ENCODE data around the gene ABCD3. TPM values are rescaled to one million over a fixed set of nuclear protein-coding genes. Genes with fewer than 3 reads are reported as not detected.

The ABCD3 gene
- total and polyA plus RNA-seq, 5 donors, result 24.4 to 62.0 (median 55.8) TPM

GRCh38 chr1:94501935-94502334 is 83.7 kb downstream of the ABCD3 start:
- peaks cover 2% of the 10 kb centered on the region for H3K4me1 ChIP-seq (ENCODE audit: control insufficient read depth, insufficient read depth, low read length)
- ATAC-seq (peak; percentile 38 to 88), DNase-seq (no peak)
- no peak overlapping the region for H3K4me3 ChIP-seq (ENCODE audit: low read length)
- WGBS, result 80% methylated on average over 4 of the region's 4 CpGs
- H3K27ac ChIP-seq (ENCODE audit: low read length), result no peak overlapping the region
- H3K9me3 ChIP-seq (ENCODE audit: control insufficient read depth, low read length), result no peaks in the 10 kb centered on the region
- intact Hi-C loops (cut with DNase I), result no loop called here
- H3K27me3 ChIP-seq (ENCODE audit: control insufficient read depth, insufficient read depth), result no peaks in the 10 kb centered on the region

- WGBS, result 67% methylated on average over 4 of the region's 4 CpGs
- H3K4me1 ChIP-seq (ENCODE audit: control insufficient read depth, insufficient read depth, low read length), result peaks cover 2% of the 10 kb centered on the region
- ATAC-seq (peak in 1 of 2 donors; percentile 73), DNase-seq (no peak)
- no peak overlapping the region for H3K4me3 ChIP-seq (ENCODE audit: low read length)
- intact Hi-C loops (cut with DNase I), result no loop called here
- H3K27ac ChIP-seq (ENCODE audit: low read length), result no peak overlapping the region
- H3K27me3 ChIP-seq (ENCODE audit: control insufficient read depth, insufficient read depth), result no peaks in the 10 kb centered on the region
- no peaks in the 10 kb centered on the region for H3K9me3 ChIP-seq (ENCODE audit: control insufficient read depth, low read length)
Measured at GRCh38 chr1:94503153-94503552, 85.0 kb downstream of the ABCD3 start.

- peak in 1 of 2 donors; percentile 18 for ATAC-seq
- intact Hi-C loops (cut with DNase I), result no loop called here
- no peaks in the 10 kb centered on the region for H3K9me3 ChIP-seq (ENCODE audit: control insufficient read depth, low read length)
- DNase-seq, result no peak
- WGBS, result 85% methylated on average over 1 of the region's 1 CpG
- H3K27ac ChIP-seq (ENCODE audit: low read length), result no peak overlapping the region
- no peaks in the 10 kb centered on the region for H3K27me3 ChIP-seq (ENCODE audit: control insufficient read depth, insufficient read depth)
- no peak overlapping the region for H3K4me3 ChIP-seq (ENCODE audit: low read length)
- H3K4me1 ChIP-seq (ENCODE audit: control insufficient read depth, insufficient read depth, low read length), result peaks cover 2% of the 10 kb centered on the region
Measured at GRCh38 chr1:94504601-94505000, 86.4 kb downstream of the ABCD3 start.

- H3K27me3 ChIP-seq (ENCODE audit: control insufficient read depth, insufficient read depth), result no peaks in the 10 kb centered on the region
- no peaks in the 10 kb centered on the region for H3K4me1 ChIP-seq (ENCODE audit: control insufficient read depth, insufficient read depth, low read length)
- no peaks in the 10 kb centered on the region for H3K9me3 ChIP-seq (ENCODE audit: control insufficient read depth, low read length)
- DNase-seq (no peak), ATAC-seq (no peak)
- H3K4me3 ChIP-seq (ENCODE audit: low read length), result no peak overlapping the region
- intact Hi-C loops (cut with DNase I), result no loop called here
- no peak overlapping the region for H3K27ac ChIP-seq (ENCODE audit: low read length)
- WGBS, result 99% methylated on average over 2 of the region's 2 CpGs
Measured at GRCh38 chr1:94512816-94513215, 94.6 kb downstream of the ABCD3 start.

- DNase-seq (no peak), ATAC-seq (peak; percentile 39 to 48)
- intact Hi-C loops (cut with DNase I), result no loop called here
- Histone ChIP-seq H3K27me3 (ENCODE audit: control insufficient read depth, insufficient read depth) (no peaks in the 10 kb centered on the region), H3K9me3 (ENCODE audit: control insufficient read depth, low read length) (no peaks in the 10 kb centered on the region), H3K4me1 (ENCODE audit: control insufficient read depth, insufficient read depth, low read length) (no peaks in the 10 kb centered on the region), H3K4me3 (ENCODE audit: low read length) (no peak overlapping the region), H3K27ac (ENCODE audit: low read length) (no peak overlapping the region)
- WGBS, result 67% methylated on average over 2 of the region's 2 CpGs
Measured at GRCh38 chr1:94514095-94514727, 96.0 kb downstream of the ABCD3 start.

- ATAC-seq, result no peak
- H3K27ac ChIP-seq (ENCODE audit: low read length), result no peak overlapping the region
- no peak overlapping the region for H3K4me3 ChIP-seq (ENCODE audit: low read length)
- DNase-seq, result no peak
- H3K9me3 ChIP-seq (ENCODE audit: control insufficient read depth, low read length), result no peaks in the 10 kb centered on the region
- 76% methylated on average over 1 of the region's 1 CpG for WGBS
- intact Hi-C loops (cut with DNase I), result no loop called here
- H3K4me1 ChIP-seq (ENCODE audit: control insufficient read depth, insufficient read depth, low read length), result no peaks in the 10 kb centered on the region
- no peaks in the 10 kb centered on the region for H3K27me3 ChIP-seq (ENCODE audit: control insufficient read depth, insufficient read depth)
Measured at GRCh38 chr1:94515296-94515947, 97.2 kb downstream of the ABCD3 start.

GRCh38 chr1:94519351-94519750 is 101.2 kb downstream of the ABCD3 start:
- no peaks in the 10 kb centered on the region for H3K27me3 ChIP-seq (ENCODE audit: control insufficient read depth, insufficient read depth)
- no peak for ATAC-seq
- no peaks in the 10 kb centered on the region for H3K9me3 ChIP-seq (ENCODE audit: control insufficient read depth, low read length)
- no peak overlapping the region for H3K4me3 ChIP-seq (ENCODE audit: low read length)
- 58% methylated on average over 2 of the region's 2 CpGs for WGBS
- DNase-seq, result no peak
- intact Hi-C loops (cut with DNase I), result no loop called here
- H3K27ac ChIP-seq (ENCODE audit: low read length), result no peak overlapping the region
- no peaks in the 10 kb centered on the region for H3K4me1 ChIP-seq (ENCODE audit: control insufficient read depth, insufficient read depth, low read length)

- intact Hi-C loops (cut with DNase I), result loop anchor here (5.0 to 10.0 kb wide), 3 partner anchors 75 to 285 kb away; no protein-coding TSS in a partner anchor
- no peaks in the 10 kb centered on the region for H3K9me3 ChIP-seq (ENCODE audit: control insufficient read depth, low read length)
- no peaks in the 10 kb centered on the region for H3K4me1 ChIP-seq (ENCODE audit: control insufficient read depth, insufficient read depth, low read length)
- H3K27me3 ChIP-seq (ENCODE audit: control insufficient read depth, insufficient read depth), result no peaks in the 10 kb centered on the region
- ATAC-seq, result peak; percentile 60 to 61
- no peak for DNase-seq
- no peak overlapping the region for H3K27ac ChIP-seq (ENCODE audit: low read length)
- 17% methylated on average over 4 of the region's 4 CpGs for WGBS
- H3K4me3 ChIP-seq (ENCODE audit: low read length), result no peak overlapping the region
Measured at GRCh38 chr1:94522304-94522703, 104.1 kb downstream of the ABCD3 start.

- H3K4me1 ChIP-seq (ENCODE audit: control insufficient read depth, insufficient read depth, low read length), result no peaks in the 10 kb centered on the region
- H3K27me3 ChIP-seq (ENCODE audit: control insufficient read depth, insufficient read depth), result no peaks in the 10 kb centered on the region
- no peak overlapping the region for H3K27ac ChIP-seq (ENCODE audit: low read length)
- no peaks in the 10 kb centered on the region for H3K9me3 ChIP-seq (ENCODE audit: control insufficient read depth, low read length)
- intact Hi-C loops (cut with DNase I), result loop anchor here (5.0 to 10.0 kb wide), 3 partner anchors 73 to 283 kb away; no protein-coding TSS in a partner anchor
- H3K4me3 ChIP-seq (ENCODE audit: low read length), result no peak overlapping the region
- ATAC-seq, result no peak
- no peak for DNase-seq
- WGBS, result 84% methylated on average over 6 of the region's 6 CpGs
Measured at GRCh38 chr1:94524531-94524930, 106.3 kb downstream of the ABCD3 start.

- no peak for DNase-seq
- H3K27ac ChIP-seq (ENCODE audit: low read length), result no peak overlapping the region
- no peaks in the 10 kb centered on the region for H3K9me3 ChIP-seq (ENCODE audit: control insufficient read depth, low read length)
- ATAC-seq, result no peak
- 90% methylated on average over 7 of the region's 7 CpGs for WGBS
- intact Hi-C loops (cut with DNase I), result loop anchor here in 1 of 4 donors (10.0 kb wide), 1 partner anchor 278 kb away; no protein-coding TSS in a partner anchor
- H3K27me3 ChIP-seq (ENCODE audit: control insufficient read depth, insufficient read depth), result no peaks in the 10 kb centered on the region
- H3K4me1 ChIP-seq (ENCODE audit: control insufficient read depth, insufficient read depth, low read length), result no peaks in the 10 kb centered on the region
- no peak overlapping the region for H3K4me3 ChIP-seq (ENCODE audit: low read length)
Measured at GRCh38 chr1:94526152-94526980, 108.2 kb downstream of the ABCD3 start.

Data from right cardiac atrium (tissue), 5 donors.